PC-9 (cell line): ENCODE data around the gene ANKRD33. TPM values are rescaled to one million over a fixed set of nuclear protein-coding genes. Genes with fewer than 3 reads are reported as not detected.

Experiments
- BruUV-seq: library from RNA; stranded (reverse); fragments of 400-500 nt; replicated peaks from 2 replicates; lab custom pipeline; 2021; lab: Mats Ljungman, UMichigan
- CTCF ChIA-PET: fragments of 300-600 bp; sonication (Branson Sonifier 250); formaldehyde crosslinking; loops from one replicate; lab custom pipeline; 2022; ENCODE audit warnings: antibody characterized with exemption; lab: Charles Lee
- POLR2A ChIA-PET: fragments of 300-600 bp; sonication (Branson Sonifier 250); formaldehyde crosslinking; loops from one replicate; lab custom pipeline; 2022; ENCODE audit warnings: antibody characterized with exemption; ENCODE audit not compliant: unreplicated experiment; lab: Charles Lee
- DNase-seq, 2 experiments: peaks; one replicate each; pipeline versions ENCODE4 v3.0.0 to v3.0.0-alpha.2; 2015 to 2022; ENCODE audit warnings: mixed read lengths in 1 of 2
- H2AFZ ChIP-seq: fragments of 200-600 bp; sonication (generic); 2 replicates; pipeline ENCODE4 v1.8.1; 2017; ENCODE audit warnings: antibody characterized with exemption
- H3F3A ChIP-seq: fragments of 200-600 bp; sonication (generic); 2 replicates; pipeline ENCODE4 v1.8.1; 2017; ENCODE audit warnings: antibody characterized with exemption, mild to moderate bottlenecking, low read depth; ENCODE audit not compliant: insufficient read depth
- H3K27ac ChIP-seq: fragments of 200-600 bp; sonication (generic); 2 replicates; pipeline ENCODE4 v1.6.1; 2016; ENCODE audit warnings: mixed run types
- H3K27me3 ChIP-seq: fragments of 200-600 bp; sonication (generic); 2 replicates; pipeline ENCODE4 v1.6.1; 2016; ENCODE audit warnings: low read depth, mixed run types; ENCODE audit not compliant: insufficient read depth
- H3K36me3 ChIP-seq: fragments of 200-600 bp; sonication (generic); 2 replicates; pipeline ENCODE4 v1.6.1; 2016; ENCODE audit warnings: low read depth, mixed run types
- H3K4me1 ChIP-seq: fragments of 200-600 bp; sonication (generic); replicated peaks from 2 replicates; pipeline ENCODE4 v1.6.1; 2016; ENCODE audit warnings: mixed run types; ENCODE audit not compliant: insufficient read depth
- H3K4me2 ChIP-seq: fragments of 200-600 bp; sonication (generic); 2 replicates; pipeline ENCODE4 v1.6.1; 2017; ENCODE audit warnings: mixed run types
- H3K4me3 ChIP-seq: fragments of 200-600 bp; sonication (generic); 2 replicates; pipeline ENCODE4 v1.6.1; 2016; ENCODE audit warnings: mixed run types
- H3K79me2 ChIP-seq: fragments of 200-600 bp; sonication (generic); 2 replicates; pipeline ENCODE4 v1.6.1; 2017; ENCODE audit warnings: low read depth, mixed run types
- H3K9me2 ChIP-seq: fragments of 200-600 bp; sonication (generic); 2 replicates; pipeline ENCODE4 v1.8.1; 2017; ENCODE audit warnings: mild to moderate bottlenecking; ENCODE audit not compliant: insufficient read depth
- H3K9me3 ChIP-seq: fragments of 200-600 bp; sonication (generic); 2 replicates; pipeline ENCODE4 v1.8.1; 2016; ENCODE audit warnings: low read depth; ENCODE audit not compliant: insufficient read depth
- H4K20me1 ChIP-seq: fragments of 200-600 bp; sonication (generic); 2 replicates; pipeline ENCODE4 v1.8.1; 2017; ENCODE audit not compliant: insufficient read depth
- EZH2 ChIP-seq: fragments of 200-600 bp; sonication (generic); IDR thresholded peaks from 2 replicates; pipeline ENCODE4 v1.8.0; 2017; ENCODE audit warnings: antibody characterized with exemption, low read depth
- intact Hi-C: fragments of 100-400 bp; cut with micrococcal nuclease; formaldehyde crosslinking; loops from one replicate; pipeline ENCODE4 v1.10.0; 2022; ENCODE audit not compliant: unreplicated experiment
- total RNA-seq: library from RNA; stranded (reverse); gene quantifications from 2 replicates; pipeline ENCODE4 v1.2.3, GENCODE V29; 2021
- TF ChIP-seq, protein P1 (sequence below): fragments of 200-600 bp; sonication (generic); conservative IDR thresholded peaks from 2 replicates; pipeline ENCODE4 v1.6.1; 2017; ENCODE audit warnings: mixed run types, antibody characterized with exemption, mild to moderate bottlenecking, moderate library complexity

The ANKRD33 gene
- total RNA-seq, 1 experiment from 2014 or later = not detected

- no peak for DNase-seq
- Histone ChIP-seq H3K79me2 (no peaks in the 10 kb centered on the region), H2AFZ (no peak overlapping the region), H3K4me2 (no peak overlapping the region), H3K27ac (no peak overlapping the region), H3F3A (no peaks in the 10 kb centered on the region), H4K20me1 (no peaks in the 10 kb centered on the region), H3K36me3 (no peaks in the 10 kb centered on the region), H3K9me2 (no peaks in the 10 kb centered on the region), H3K4me1 (no peaks in the 10 kb centered on the region), H3K27me3 (peaks cover 2% of the 10 kb centered on the region; the same call in 1 of the 2 replicates), H3K9me3 (no peaks in the 10 kb centered on the region), H3K4me3 (no peak overlapping the region)
- no TSS peak for BruUV-seq
- CTCF ChIA-PET = no interaction called here
- no peak for TF ChIP-seq EZH2
- TF ChIP-seq, protein P1, sequence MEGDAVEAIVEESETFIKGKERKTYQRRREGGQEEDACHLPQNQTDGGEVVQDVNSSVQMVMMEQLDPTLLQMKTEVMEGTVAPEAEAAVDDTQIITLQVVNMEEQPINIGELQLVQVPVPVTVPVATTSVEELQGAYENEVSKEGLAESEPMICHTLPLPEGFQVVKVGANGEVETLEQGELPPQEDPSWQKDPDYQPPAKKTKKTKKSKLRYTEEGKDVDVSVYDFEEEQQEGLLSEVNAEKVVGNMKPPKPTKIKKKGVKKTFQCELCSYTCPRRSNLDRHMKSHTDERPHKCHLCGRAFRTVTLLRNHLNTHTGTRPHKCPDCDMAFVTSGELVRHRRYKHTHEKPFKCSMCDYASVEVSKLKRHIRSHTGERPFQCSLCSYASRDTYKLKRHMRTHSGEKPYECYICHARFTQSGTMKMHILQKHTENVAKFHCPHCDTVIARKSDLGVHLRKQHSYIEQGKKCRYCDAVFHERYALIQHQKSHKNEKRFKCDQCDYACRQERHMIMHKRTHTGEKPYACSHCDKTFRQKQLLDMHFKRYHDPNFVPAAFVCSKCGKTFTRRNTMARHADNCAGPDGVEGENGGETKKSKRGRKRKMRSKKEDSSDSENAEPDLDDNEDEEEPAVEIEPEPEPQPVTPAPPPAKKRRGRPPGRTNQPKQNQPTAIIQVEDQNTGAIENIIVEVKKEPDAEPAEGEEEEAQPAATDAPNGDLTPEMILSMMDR = no peak
- POLR2A ChIA-PET = interaction anchor here (0.6 kb wide), 1 partner anchor 75 kb away, joined by 3 read pairs; no protein-coding TSS in a partner anchor
- intact Hi-C loops = no loop called here
Observed at GRCh38 chr12:51917041-51917590, 29.2 kb downstream of the ANKRD33 start.

DNA sequence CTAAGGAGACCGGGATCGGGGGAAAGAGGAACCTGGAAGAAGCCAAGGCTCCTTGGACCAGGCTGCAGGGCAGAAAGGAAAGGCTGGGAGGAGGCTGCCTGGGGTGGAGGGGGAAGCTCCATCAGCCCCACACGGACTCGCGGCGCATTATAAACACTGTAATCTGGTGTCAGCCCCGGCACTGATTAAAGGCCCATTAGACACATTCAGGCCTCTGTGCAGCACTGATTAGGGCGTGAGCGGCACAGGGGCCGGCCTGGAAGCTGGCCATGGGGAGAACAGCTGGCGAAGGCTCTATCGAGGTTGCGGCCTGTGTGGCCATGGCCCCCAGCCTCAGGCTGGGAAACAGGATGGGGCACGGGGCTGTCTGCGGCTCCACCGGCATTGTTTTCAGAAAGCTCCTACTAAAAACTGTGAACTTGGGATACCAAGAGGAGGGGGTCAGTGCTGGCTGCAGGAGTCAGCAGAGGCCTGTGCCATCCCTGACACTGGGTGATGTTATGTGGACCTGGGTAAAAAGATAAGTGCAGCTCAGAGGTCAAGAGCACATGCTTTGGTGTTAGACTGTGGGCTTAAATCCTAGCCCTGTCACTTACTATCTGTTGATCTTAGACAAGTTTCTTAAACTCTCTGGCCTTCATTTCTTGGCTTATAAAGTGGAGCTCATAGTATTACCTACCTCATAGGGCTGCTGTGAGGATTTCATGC, 30.0 kb downstream of the ANKRD33 start:
- ChIA-PET CTCF (no interaction called here), POLR2A (no interaction called here)
- DNase-seq = no peak
- no peaks in the 10 kb centered on the region for H3K27me3 ChIP-seq
- no peaks in the 10 kb centered on the region for H3K4me1 ChIP-seq
- no peaks in the 10 kb centered on the region for H3K36me3 ChIP-seq
- intact Hi-C loops = no loop called here
- no peak overlapping the region for H2AFZ ChIP-seq
- H3F3A ChIP-seq = no peaks in the 10 kb centered on the region
- H3K9me3 ChIP-seq = no peaks in the 10 kb centered on the region
- no TSS peak for BruUV-seq
- no peak overlapping the region for H3K4me3 ChIP-seq
- no peaks in the 10 kb centered on the region for H3K79me2 ChIP-seq
- H3K9me2 ChIP-seq = no peaks in the 10 kb centered on the region
- no peak for TF ChIP-seq EZH2
- TF ChIP-seq, protein P1 = no peak
- no peak overlapping the region for H3K27ac ChIP-seq
- no peaks in the 10 kb centered on the region for H4K20me1 ChIP-seq
- no peak overlapping the region for H3K4me2 ChIP-seq

DNA sequence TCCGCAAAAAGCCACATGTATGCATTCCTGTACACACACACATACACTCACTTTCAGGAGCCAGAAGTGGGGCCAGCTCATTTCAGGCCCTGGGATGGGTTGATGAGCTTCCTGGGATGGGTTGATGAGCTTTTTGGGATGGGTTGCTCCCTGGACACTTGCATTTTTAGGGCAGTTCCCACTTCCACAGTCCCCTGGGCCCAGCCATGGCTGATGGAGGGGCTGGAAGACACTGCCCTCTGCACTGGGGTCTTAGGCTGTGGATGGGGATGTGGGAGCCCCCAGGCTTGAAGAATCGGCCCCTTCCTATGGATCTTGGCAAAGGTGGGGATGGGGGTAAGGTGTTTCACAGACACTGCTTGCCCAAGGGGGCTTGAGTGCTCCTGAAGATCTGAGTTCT, 32.1 kb downstream of the ANKRD33 start:
- Histone ChIP-seq H3K9me2 (no peaks in the 10 kb centered on the region), H3K4me2 (no peak overlapping the region), H3K79me2 (no peaks in the 10 kb centered on the region), H3K4me3 (no peak overlapping the region), H3K27ac (no peak overlapping the region), H3K27me3 (no peaks in the 10 kb centered on the region), H4K20me1 (no peaks in the 10 kb centered on the region), H3K9me3 (no peaks in the 10 kb centered on the region), H3F3A (no peaks in the 10 kb centered on the region), H2AFZ (no peak overlapping the region), H3K36me3 (no peaks in the 10 kb centered on the region), H3K4me1 (no peaks in the 10 kb centered on the region)
- no peak for DNase-seq
- no peak for TF ChIP-seq EZH2
- TF ChIP-seq, protein P1 = no peak
- no TSS peak for BruUV-seq
- intact Hi-C loops = no loop called here
- ChIA-PET CTCF (interaction anchor here (0.6 kb wide), 1 partner anchor 515 kb away, joined by 3 read pairs; no protein-coding TSS in a partner anchor), POLR2A (no interaction called here)
